K562 (cell line): Measurements from ENCODE around the gene ROBO1.

Experiments
- CEBPB ChIP-seq: fragments of 450-650 bp; IDR thresholded peaks from 2 replicates; pipeline ENCODE4 v1.6.1; 2016; ENCODE audit warnings: missing genetic modification characterization, missing compliant biosample characterization
- JUND ChIP-seq, 2 experiments: IDR thresholded peaks; 2 replicates in 1 of 2; 3 replicates in 1 of 2; pipeline ENCODE4 v1.6.1; 2011; ENCODE audit warnings: borderline replicate concordance in 2 of 2, low read depth in 2 of 2, low read length in 2 of 2, improper control_type of control experiment in 1 of 2, missing biosample characterization in 1 of 2, missing genetic modification characterization in 1 of 2, missing genetic modification reagents in 1 of 2
- MAZ ChIP-seq, 2 experiments: fragments of 450-650 bp in 1 of 2; sonication (generic) in 1 of 2; formaldehyde crosslinking; IDR thresholded peaks in 1 of 2; conservative IDR thresholded peaks in 1 of 2; 2 replicates each; pipeline versions ENCODE4 v1.4.0 to v1.5.0; 2020; ENCODE audit warnings: mild to moderate bottlenecking in 1 of 2, missing genetic modification reagents in 1 of 2
- MEF2D ChIP-seq: conservative IDR thresholded peaks from 2 replicates; pipeline ENCODE4 v1.6.1; 2016; ENCODE audit warnings: low read depth, missing genetic modification characterization, missing compliant biosample characterization
- MXI1 ChIP-seq: IDR thresholded peaks from 2 replicates; pipeline ENCODE4 v1.6.1; 2011; ENCODE audit warnings: low read depth, mild to moderate bottlenecking, improper control_type of control experiment, low read length
- POLR2A ChIP-seq: fragments of 450-650 bp; conservative IDR thresholded peaks from 2 replicates; pipeline ENCODE4 v1.6.1; 2016
- POLR3A ChIP-seq: IDR thresholded peaks from 2 replicates; pipeline ENCODE4 v1.6.1; 2011; ENCODE audit warnings: borderline replicate concordance, mild to moderate bottlenecking, moderate library complexity; ENCODE audit not compliant: insufficient read length, insufficient read depth; ENCODE audit errors: extremely low read depth
- SETDB1 ChIP-seq: IDR thresholded peaks from one replicate; pipeline ENCODE4 v1.6.1; 2012; ENCODE audit warnings: low read length, control low read depth, inconsistent platforms
- TF ChIP-seq, protein P1 (sequence below): fragments of 250-450 bp; sonication (Bioruptor Pico); IDR thresholded peaks from 2 replicates; pipeline ENCODE4 v1.5.0; 2020; ENCODE audit warnings: mild to moderate bottlenecking, borderline replicate concordance
- TF ChIP-seq, protein P2 (sequence below): sonication (generic); formaldehyde crosslinking; IDR thresholded peaks from 2 replicates; pipeline ENCODE4 v1.8.1; 2022; ENCODE audit warnings: missing genetic modification reagents
- TF ChIP-seq, protein P3 (sequence below), 3 experiments: IDR thresholded peaks in 2 of 3; conservative IDR thresholded peaks in 1 of 3; 2 replicates each; pipeline ENCODE4 v1.5.1; 2011 to 2012; ENCODE audit warnings: low read length in 3 of 3, mild to moderate bottlenecking in 3 of 3, control low read depth in 2 of 3, improper control_type of control experiment in 1 of 3, inconsistent platforms in 1 of 3, low read depth in 1 of 3, mixed read lengths in 1 of 3, moderate library complexity in 1 of 3; ENCODE audit not compliant: insufficient read depth in 2 of 3
- TF ChIP-seq, protein P4 (sequence below): sonication (generic); formaldehyde crosslinking; IDR thresholded peaks from 2 replicates; pipeline ENCODE4 v1.8.0; 2023; ENCODE audit warnings: mild to moderate bottlenecking, missing genetic modification reagents

DNA sequence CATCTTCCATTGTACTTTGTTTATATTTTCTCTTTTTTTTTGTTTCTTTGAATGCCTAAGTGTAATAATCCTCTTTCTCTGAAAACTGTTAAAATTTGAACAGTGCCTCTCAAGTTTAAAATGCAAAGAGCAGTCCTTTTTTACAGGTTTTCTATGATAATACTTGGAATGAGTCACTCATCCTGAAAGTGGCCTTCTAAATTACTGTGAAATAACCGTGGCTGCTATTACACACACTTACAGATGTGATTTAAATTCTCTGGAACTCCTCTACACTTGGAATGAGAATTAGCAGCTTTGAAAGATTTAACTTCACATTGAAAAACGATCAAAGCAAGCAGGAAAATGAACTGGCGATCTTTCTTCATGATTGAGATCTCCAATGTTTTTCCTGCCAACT lies 105.9 kb downstream of the ROBO1 start:
- TF ChIP-seq, protein P1, sequence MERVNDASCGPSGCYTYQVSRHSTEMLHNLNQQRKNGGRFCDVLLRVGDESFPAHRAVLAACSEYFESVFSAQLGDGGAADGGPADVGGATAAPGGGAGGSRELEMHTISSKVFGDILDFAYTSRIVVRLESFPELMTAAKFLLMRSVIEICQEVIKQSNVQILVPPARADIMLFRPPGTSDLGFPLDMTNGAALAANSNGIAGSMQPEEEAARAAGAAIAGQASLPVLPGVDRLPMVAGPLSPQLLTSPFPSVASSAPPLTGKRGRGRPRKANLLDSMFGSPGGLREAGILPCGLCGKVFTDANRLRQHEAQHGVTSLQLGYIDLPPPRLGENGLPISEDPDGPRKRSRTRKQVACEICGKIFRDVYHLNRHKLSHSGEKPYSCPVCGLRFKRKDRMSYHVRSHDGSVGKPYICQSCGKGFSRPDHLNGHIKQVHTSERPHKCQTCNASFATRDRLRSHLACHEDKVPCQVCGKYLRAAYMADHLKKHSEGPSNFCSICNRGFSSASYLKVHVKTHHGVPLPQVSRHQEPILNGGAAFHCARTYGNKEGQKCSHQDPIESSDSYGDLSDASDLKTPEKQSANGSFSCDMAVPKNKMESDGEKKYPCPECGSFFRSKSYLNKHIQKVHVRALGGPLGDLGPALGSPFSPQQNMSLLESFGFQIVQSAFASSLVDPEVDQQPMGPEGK (CRISPR knock-in tag): no peak
- TF ChIP-seq POLR2A (no peak), MAZ (CRISPR knock-in tag; conservative IDR thresholded peaks at IDR 0.05 in 1 of 2, IDR thresholded peaks at IDR 0.05 in 1 of 2) (no peak), SETDB1 (no peak), POLR3A (no peak), MEF2D (tag) (no peak), CEBPB (no peak), MXI1 (no peak), JUND (IDR thresholded peaks at IDR 0.05; ENCODE audit: borderline replicate concordance, low read depth, low read length) (no peak), JUND (tag; IDR thresholded peaks at IDR 0.05; ENCODE audit: borderline replicate concordance, low read depth, low read length) (no peak)
- TF ChIP-seq, protein P2, sequence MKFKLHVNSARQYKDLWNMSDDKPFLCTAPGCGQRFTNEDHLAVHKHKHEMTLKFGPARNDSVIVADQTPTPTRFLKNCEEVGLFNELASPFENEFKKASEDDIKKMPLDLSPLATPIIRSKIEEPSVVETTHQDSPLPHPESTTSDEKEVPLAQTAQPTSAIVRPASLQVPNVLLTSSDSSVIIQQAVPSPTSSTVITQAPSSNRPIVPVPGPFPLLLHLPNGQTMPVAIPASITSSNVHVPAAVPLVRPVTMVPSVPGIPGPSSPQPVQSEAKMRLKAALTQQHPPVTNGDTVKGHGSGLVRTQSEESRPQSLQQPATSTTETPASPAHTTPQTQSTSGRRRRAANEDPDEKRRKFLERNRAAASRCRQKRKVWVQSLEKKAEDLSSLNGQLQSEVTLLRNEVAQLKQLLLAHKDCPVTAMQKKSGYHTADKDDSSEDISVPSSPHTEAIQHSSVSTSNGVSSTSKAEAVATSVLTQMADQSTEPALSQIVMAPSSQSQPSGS (CRISPR knock-in tag): no peak
- TF ChIP-seq, protein P3, sequence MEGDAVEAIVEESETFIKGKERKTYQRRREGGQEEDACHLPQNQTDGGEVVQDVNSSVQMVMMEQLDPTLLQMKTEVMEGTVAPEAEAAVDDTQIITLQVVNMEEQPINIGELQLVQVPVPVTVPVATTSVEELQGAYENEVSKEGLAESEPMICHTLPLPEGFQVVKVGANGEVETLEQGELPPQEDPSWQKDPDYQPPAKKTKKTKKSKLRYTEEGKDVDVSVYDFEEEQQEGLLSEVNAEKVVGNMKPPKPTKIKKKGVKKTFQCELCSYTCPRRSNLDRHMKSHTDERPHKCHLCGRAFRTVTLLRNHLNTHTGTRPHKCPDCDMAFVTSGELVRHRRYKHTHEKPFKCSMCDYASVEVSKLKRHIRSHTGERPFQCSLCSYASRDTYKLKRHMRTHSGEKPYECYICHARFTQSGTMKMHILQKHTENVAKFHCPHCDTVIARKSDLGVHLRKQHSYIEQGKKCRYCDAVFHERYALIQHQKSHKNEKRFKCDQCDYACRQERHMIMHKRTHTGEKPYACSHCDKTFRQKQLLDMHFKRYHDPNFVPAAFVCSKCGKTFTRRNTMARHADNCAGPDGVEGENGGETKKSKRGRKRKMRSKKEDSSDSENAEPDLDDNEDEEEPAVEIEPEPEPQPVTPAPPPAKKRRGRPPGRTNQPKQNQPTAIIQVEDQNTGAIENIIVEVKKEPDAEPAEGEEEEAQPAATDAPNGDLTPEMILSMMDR (IDR thresholded peaks at IDR 0.05 in 2 of 3, conservative IDR thresholded peaks at IDR 0.05 in 1 of 3; ENCODE audit: insufficient read depth in 2 of 3, low read depth in 1 of 3, low read length in 3 of 3): no peak
- TF ChIP-seq, protein P4, sequence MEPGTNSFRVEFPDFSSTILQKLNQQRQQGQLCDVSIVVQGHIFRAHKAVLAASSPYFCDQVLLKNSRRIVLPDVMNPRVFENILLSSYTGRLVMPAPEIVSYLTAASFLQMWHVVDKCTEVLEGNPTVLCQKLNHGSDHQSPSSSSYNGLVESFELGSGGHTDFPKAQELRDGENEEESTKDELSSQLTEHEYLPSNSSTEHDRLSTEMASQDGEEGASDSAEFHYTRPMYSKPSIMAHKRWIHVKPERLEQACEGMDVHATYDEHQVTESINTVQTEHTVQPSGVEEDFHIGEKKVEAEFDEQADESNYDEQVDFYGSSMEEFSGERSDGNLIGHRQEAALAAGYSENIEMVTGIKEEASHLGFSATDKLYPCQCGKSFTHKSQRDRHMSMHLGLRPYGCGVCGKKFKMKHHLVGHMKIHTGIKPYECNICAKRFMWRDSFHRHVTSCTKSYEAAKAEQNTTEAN (CRISPR knock-in tag): no peak
